Loucy (cell line): ENCODE data around the gene ATP5MC2.
A peak's percentile ranks its signal among the peaks of the same experiment; 100 is the strongest.

ENCODE experiments used
- H2AFZ ChIP-seq: fragments of 200-600 bp; sonication (generic); 2 replicates; pipeline ENCODE4 v1.6.0; 2016; ENCODE audit warnings: antibody characterized with exemption, mild to moderate bottlenecking, low read length, moderate library complexity
- H3F3A ChIP-seq: fragments of 200-600 bp; 2 replicates; pipeline ENCODE4 v1.6.0; 2016; ENCODE audit warnings: antibody characterized with exemption, low read depth, mild to moderate bottlenecking
- H3K27me3 ChIP-seq: fragments of 200-600 bp; sonication (generic); 2 replicates; pipeline ENCODE4 v1.6.1; 2014; ENCODE audit warnings: low read length, mild to moderate bottlenecking; ENCODE audit not compliant: insufficient read depth, poor library complexity, severe bottlenecking
- H3K36me3 ChIP-seq: fragments of 200-600 bp; sonication (generic); 2 replicates; pipeline ENCODE4 v1.6.1; 2016; ENCODE audit warnings: low read length; ENCODE audit not compliant: insufficient read depth
- H3K4me1 ChIP-seq: fragments of 200-600 bp; sonication (generic); 2 replicates; pipeline ENCODE4 v1.5.1; 2014; ENCODE audit warnings: low read length, mild to moderate bottlenecking; ENCODE audit not compliant: insufficient read depth, poor library complexity, severe bottlenecking
- H3K4me2 ChIP-seq: fragments of 200-600 bp; sonication (generic); 2 replicates; pipeline ENCODE4 v1.6.0; 2014; ENCODE audit warnings: antibody characterized with exemption, low read length, low read depth, mild to moderate bottlenecking; ENCODE audit not compliant: poor library complexity, severe bottlenecking
- H3K4me3 ChIP-seq: fragments of 200-600 bp; sonication (generic); 2 replicates; pipeline ENCODE4 v1.5.1; 2014; ENCODE audit warnings: low read length, mild to moderate bottlenecking, mixed read lengths; ENCODE audit not compliant: poor library complexity, severe bottlenecking
- H3K79me2 ChIP-seq: fragments of 200-600 bp; sonication (generic); 2 replicates; pipeline ENCODE4 v1.6.1; 2014; ENCODE audit warnings: low read length; ENCODE audit not compliant: insufficient read depth
- H3K9ac ChIP-seq: fragments of 200-600 bp; sonication (generic); 2 replicates; pipeline ENCODE4 v1.6.0; 2014; ENCODE audit warnings: mild to moderate bottlenecking, low read depth, low read length, moderate library complexity; ENCODE audit not compliant: poor library complexity, severe bottlenecking
- H3K9me2 ChIP-seq: fragments of 200-600 bp; sonication (generic); replicated peaks from 2 replicates; pipeline ENCODE4 v1.6.1; 2016; ENCODE audit warnings: low read depth, low read length, mixed read lengths
- H3K9me3 ChIP-seq: fragments of 200-600 bp; sonication (generic); 2 replicates; pipeline ENCODE4 v1.6.1; 2014; ENCODE audit warnings: mild to moderate bottlenecking, antibody characterized with exemption, low read length, low read depth; ENCODE audit not compliant: insufficient read depth
- H4K20me1 ChIP-seq: fragments of 200-600 bp; sonication (generic); 2 replicates; pipeline ENCODE4 v1.6.0; 2014; ENCODE audit warnings: antibody characterized with exemption, low read length, mild to moderate bottlenecking; ENCODE audit not compliant: insufficient read depth, poor library complexity, severe bottlenecking
- EZH2phosphoT487 ChIP-seq: fragments of 200-600 bp; IDR thresholded peaks from 2 replicates; pipeline ENCODE4 v1.6.1; 2018; ENCODE audit warnings: antibody characterized with exemption, mild to moderate bottlenecking, moderate library complexity, borderline replicate concordance
- TF ChIP-seq, protein P1 (sequence below): fragments of 200-600 bp; sonication (generic); conservative IDR thresholded peaks from 2 replicates; pipeline ENCODE4 v1.5.1; 2014; ENCODE audit warnings: mild to moderate bottlenecking, antibody characterized with exemption, low read length

Gene ATP5MC2

DNA sequence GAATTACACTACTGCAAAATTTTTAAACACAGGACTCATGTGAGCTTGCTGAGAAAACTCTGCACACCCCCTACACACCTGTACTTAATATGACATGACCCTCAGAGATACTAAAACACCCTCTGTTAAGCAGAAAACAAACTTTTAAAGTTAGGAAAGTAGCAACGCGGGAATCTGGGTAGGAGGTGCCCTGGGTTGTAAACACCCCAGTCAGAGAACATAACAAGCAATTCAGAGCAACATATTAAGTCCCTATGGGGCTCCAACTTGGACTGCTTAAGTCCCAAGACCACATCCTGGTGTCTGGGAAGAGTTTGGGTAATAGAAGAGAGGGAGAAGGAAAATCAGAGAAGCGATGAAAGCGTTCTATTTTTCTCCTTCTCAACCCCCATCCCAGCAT lies 50.9 kb downstream of the ATP5MC2 start:
- H2AFZ ChIP-seq: no peak overlapping the region
- H3K4me1 ChIP-seq: peaks cover 35% of the 10 kb centered on the region
- H3K4me2 ChIP-seq: peak overlapping the region; percentile 94
- H3K79me2 ChIP-seq: peaks cover 50% of the 10 kb centered on the region
- no peaks in the 10 kb centered on the region for H3K27me3 ChIP-seq
- peak overlapping the region; percentile 95 for H3K4me3 ChIP-seq
- no peaks in the 10 kb centered on the region for H3K9me2 ChIP-seq
- TF ChIP-seq EZH2phosphoT487: no peak
- no peaks in the 10 kb centered on the region for H3K9me3 ChIP-seq
- no peaks in the 10 kb centered on the region for H3F3A ChIP-seq
- peak overlapping the region; percentile 92 for H3K9ac ChIP-seq
- H4K20me1 ChIP-seq: peaks cover 4% of the 10 kb centered on the region
- no peaks in the 10 kb centered on the region for H3K36me3 ChIP-seq

DNA sequence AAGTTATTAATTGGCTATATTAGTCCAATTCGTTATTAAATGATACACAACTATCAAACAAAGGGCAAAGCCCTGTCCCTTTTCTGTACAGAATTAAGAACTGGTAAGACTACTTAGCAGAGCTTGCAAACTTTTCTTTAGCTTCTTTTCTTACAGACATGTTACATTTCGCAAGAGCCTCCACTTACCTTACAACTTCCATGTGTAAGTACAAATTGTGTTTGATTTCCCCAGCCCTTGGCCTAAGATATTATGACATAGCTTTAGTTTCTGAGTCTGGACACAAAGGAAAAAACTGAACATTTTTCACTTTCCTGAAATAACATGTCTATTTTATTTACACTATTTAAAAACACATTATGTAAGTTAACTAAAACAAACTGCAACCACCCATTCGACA lies 51.4 kb downstream of the ATP5MC2 start:
- H3K4me3 ChIP-seq: peak overlapping the region; percentile 95
- no peaks in the 10 kb centered on the region for H3K36me3 ChIP-seq
- H3K9me2 ChIP-seq: no peaks in the 10 kb centered on the region
- peak overlapping the region; percentile 92 for H3K9ac ChIP-seq
- H3K27me3 ChIP-seq: no peaks in the 10 kb centered on the region
- no peaks in the 10 kb centered on the region for H3K9me3 ChIP-seq
- peaks cover 55% of the 10 kb centered on the region for H3K79me2 ChIP-seq
- TF ChIP-seq, protein P1, sequence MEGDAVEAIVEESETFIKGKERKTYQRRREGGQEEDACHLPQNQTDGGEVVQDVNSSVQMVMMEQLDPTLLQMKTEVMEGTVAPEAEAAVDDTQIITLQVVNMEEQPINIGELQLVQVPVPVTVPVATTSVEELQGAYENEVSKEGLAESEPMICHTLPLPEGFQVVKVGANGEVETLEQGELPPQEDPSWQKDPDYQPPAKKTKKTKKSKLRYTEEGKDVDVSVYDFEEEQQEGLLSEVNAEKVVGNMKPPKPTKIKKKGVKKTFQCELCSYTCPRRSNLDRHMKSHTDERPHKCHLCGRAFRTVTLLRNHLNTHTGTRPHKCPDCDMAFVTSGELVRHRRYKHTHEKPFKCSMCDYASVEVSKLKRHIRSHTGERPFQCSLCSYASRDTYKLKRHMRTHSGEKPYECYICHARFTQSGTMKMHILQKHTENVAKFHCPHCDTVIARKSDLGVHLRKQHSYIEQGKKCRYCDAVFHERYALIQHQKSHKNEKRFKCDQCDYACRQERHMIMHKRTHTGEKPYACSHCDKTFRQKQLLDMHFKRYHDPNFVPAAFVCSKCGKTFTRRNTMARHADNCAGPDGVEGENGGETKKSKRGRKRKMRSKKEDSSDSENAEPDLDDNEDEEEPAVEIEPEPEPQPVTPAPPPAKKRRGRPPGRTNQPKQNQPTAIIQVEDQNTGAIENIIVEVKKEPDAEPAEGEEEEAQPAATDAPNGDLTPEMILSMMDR: no peak
- no peak for TF ChIP-seq EZH2phosphoT487
- peaks cover 35% of the 10 kb centered on the region for H3K4me1 ChIP-seq
- peak overlapping the region; percentile 94 for H3K4me2 ChIP-seq
- no peak overlapping the region for H2AFZ ChIP-seq
- no peaks in the 10 kb centered on the region for H3F3A ChIP-seq
- peaks cover 4% of the 10 kb centered on the region for H4K20me1 ChIP-seq

DNA sequence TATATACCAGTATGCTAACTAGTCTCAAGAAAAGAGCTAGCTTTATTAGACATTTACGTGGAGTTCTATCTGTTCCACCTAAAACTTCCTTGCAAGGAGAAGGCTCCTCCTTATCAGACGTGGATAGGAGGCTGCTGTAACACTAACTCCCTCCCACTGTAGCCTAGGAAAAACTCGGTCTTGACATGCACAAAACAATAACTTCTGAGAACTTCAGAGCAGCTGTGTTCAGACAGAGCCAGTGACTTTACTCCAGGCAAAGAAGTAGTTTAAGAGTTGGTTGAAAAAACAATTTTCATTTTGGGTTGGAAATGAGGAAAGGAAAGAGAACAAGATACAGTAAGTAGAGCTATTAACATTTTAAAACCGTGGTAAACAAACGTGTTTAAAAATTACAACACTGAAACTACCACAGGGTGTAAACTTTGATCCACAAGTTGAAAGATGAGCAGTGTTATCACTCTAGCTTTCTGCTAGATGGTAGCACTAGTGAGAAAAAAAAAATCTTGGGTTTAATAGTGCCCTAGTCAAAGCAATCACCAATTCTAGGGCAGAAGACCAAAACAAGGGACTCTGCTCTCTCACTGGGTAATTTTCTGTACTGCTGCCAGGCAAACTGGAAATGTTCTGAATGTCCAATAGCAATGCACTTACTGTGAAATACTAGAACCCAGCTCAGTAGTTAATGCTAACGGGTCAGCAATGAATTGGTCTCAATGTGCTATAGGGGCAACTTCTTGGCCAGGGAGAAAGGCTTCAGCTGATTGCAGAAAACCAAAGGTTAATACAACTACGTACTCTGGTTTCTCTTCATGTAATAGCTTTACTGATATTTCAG lies 52.1 kb downstream of the ATP5MC2 start:
- Histone ChIP-seq H3F3A (no peaks in the 10 kb centered on the region), H2AFZ (no peak overlapping the region), H3K4me3 (peak overlapping the region; percentile 95), H4K20me1 (peaks cover 4% of the 10 kb centered on the region), H3K4me1 (peaks cover 40% of the 10 kb centered on the region), H3K9ac (peak overlapping the region; percentile 92), H3K36me3 (no peaks in the 10 kb centered on the region), H3K79me2 (peaks cover 62% of the 10 kb centered on the region), H3K9me3 (no peaks in the 10 kb centered on the region), H3K9me2 (no peaks in the 10 kb centered on the region), H3K27me3 (no peaks in the 10 kb centered on the region), H3K4me2 (peak overlapping the region; percentile 94)
- TF ChIP-seq, protein P1: no peak
- no peak for TF ChIP-seq EZH2phosphoT487
